Heart right ventricle (tissue), 16 donors: Measurements from ENCODE around the gene GPRIN1. TPM values are rescaled to one million over a fixed set of nuclear protein-coding genes. Genes with fewer than 3 reads are reported as not detected.
A peak's percentile ranks its signal among the peaks of the same experiment; 100 is the strongest.

Experiments
- ATAC-seq, 8 donors: fragments of 200-7000 bp; cut with Tn5 transposase; one replicate each; pipeline ENCODE4 v1.9.1; 2020; ENCODE audit warnings: mild to moderate bottlenecking in 8 of 8, moderate library complexity in 8 of 8, moderate number of reproducible peaks in 1 of 8
- DNase-seq, 2 donors: peaks; one replicate each; pipeline ENCODE4 v3.0.0-alpha.2; 2020
- H3K27ac ChIP-seq, 10 donors: fragments of 200-600 bp; sonication (generic) in 2 of 10; one replicate each; pipeline versions ENCODE4 v1.5.0 to v1.8.0; 2020 to 2022; ENCODE audit warnings: mild to moderate bottlenecking in 3 of 10
- H3K27me3 ChIP-seq, 7 donors: fragments of 200-600 bp; one replicate each; pipeline ENCODE4 v1.8.0; 2021 to 2022; ENCODE audit warnings: mild to moderate bottlenecking in 2 of 7
- H3K36me3 ChIP-seq, 9 donors: fragments of 200-600 bp; sonication (generic) in 1 of 9; one replicate each; pipeline versions ENCODE4 v1.5.0 to v1.8.0; 2020 to 2022; ENCODE audit warnings: mild to moderate bottlenecking in 2 of 9
- H3K4me1 ChIP-seq, 9 donors: fragments of 200-600 bp; sonication (generic) in 1 of 9; one replicate each; pipeline versions ENCODE4 v1.5.0 to v1.8.0; 2020 to 2022; ENCODE audit warnings: mild to moderate bottlenecking in 4 of 9
- H3K4me3 ChIP-seq, 10 donors: fragments of 200-600 bp; sonication (generic) in 2 of 10; one replicate each; pipeline versions ENCODE4 v1.5.0 to v1.8.0; 2020 to 2022; ENCODE audit warnings: mild to moderate bottlenecking in 7 of 10, moderate library complexity in 2 of 10
- H3K9me3 ChIP-seq, 11 donors: fragments of 200-600 bp in 10 of 11; sonication (generic) in 2 of 11; one replicate each; pipeline versions ENCODE4 v1.5.0 to v1.8.0; 2013 to 2022; ENCODE audit warnings: mild to moderate bottlenecking in 2 of 11, control low read depth in 1 of 11, moderate library complexity in 1 of 11
- WGBS, 2 donors: extraction: QIAGEN DNeasy Blood & Tissue Kit; methylation state at CpG; one replicate each; pipeline ENCODE4 v1.1.7; 2013; ENCODE audit warnings: inconsistent platforms in 1 of 2; 5-methylcytosine and 5-hydroxymethylcytosine counted together
- intact Hi-C, 10 donors: fragments of 100-400 bp; cut with DNase I; formaldehyde crosslinking; loops; one replicate each; pipeline versions ENCODE4 v1.11.1 to v1.14.2; 2022
- long read RNA-seq, 3 donors: library from polyadenylated mRNA; unstranded; transcript quantifications; one replicate each; pipeline ENCODE4 v2.0.0, GENCODE V29; 2020 to 2021
- polyA plus RNA-seq, 2 donors: library from polyadenylated mRNA; stranded (reverse); fragments of 200-250 nt; gene quantifications; one replicate each; pipeline ENCODE4 v1.2.3, GENCODE V29; 2013
- total RNA-seq, 10 donors: library from RNA; stranded (reverse); fragmentation: NEBNext Ultra II Directional in 3 of 10; extraction: Animal tissue kit (Norgen Biotek cat#: 25700) in 3 of 10; gene quantifications; one replicate each; pipeline versions ENCODE4 v1.2.1 to v1.2.4, GENCODE V29; 2021 to 2023
- TF ChIP-seq, protein P1 (sequence below), 9 donors: fragments of 200-600 bp; sonication (generic) in 2 of 9; IDR thresholded peaks; one replicate each; pipeline versions ENCODE4 v1.5.0 to v1.8.0; 2021 to 2022; ENCODE audit warnings: antibody characterized with exemption in 9 of 9, mild to moderate bottlenecking in 5 of 9, moderate library complexity in 1 of 9
- donor health status: Arrhythmogenic right ventricular cardiomyopathy.
- donor health status: ischemic (EF 13 %, LVEDD 7.1; RV severe dilation, severe dysfunction).
- donor health status: healthy with polysubstance abuse.
- donor health status: DM: no; HTN: yes; CAD: no.
- donor health status: DM: no; HTN: no; CAD: no.
- donor health status: ischemic (EF 25% LVEDD 6.9; RV normal size, moderate dysfunction).
- donor health status: ischemic (EF 25% LVEDD 5.7; RV mildly dilated, moderate dysfunction).
- donor health status: healthy.
- donor health status: DM: yes; HTN: yes; CAD: no.
- donor health status: Ischemic cardiomyopathy.
- donor health status: ischemic (EF 35%, LVEDD 5.7; RV mildly dilated, moderate dysfunction).
- donor health status: nonischemic (EF 11% LVEDD 7.7; RV severe dilation, severe dysfunction).
- donor health status: DM: yes; HTN: yes; CAD: no.
- donor health status: PGD.
- donor health status: ischemic (EF 29% LVEDD 5.4; RV normal size, mild dysfunction).
- donor health status: nonischemic (EF 23%, LVEDD 6.1; RV moderate dilation, normal function).

Gene GPRIN1
- total RNA-seq (1 to 10 TPM in 1 of 10 donors, under 1 TPM in 9; 0.06 to 1.0 (median 0.38) TPM), polyA plus RNA-seq (under 1 TPM; 0.22 to 0.26 TPM)
- long read RNA-seq, donor 1, partial matches to known transcripts: 2 of 2 reads
- long read RNA-seq, donor 1, other reads (novel, unspliced or antisense): 0 of 2 reads
- long read RNA-seq, donor 2: 0 reads
- long read RNA-seq, donor 3: 0 reads

GRCh38 chr5:176609724-176610434, at the start of gene GPRIN1:
Gene GPRIN1 (minus strand): TSS chr5:176610156. CDS start chr5:176599834, 10,322 bp downstream.
- peak; percentile 61 to 88 (median 78) for ATAC-seq
- Histone ChIP-seq H3K36me3 (no peaks in the 10 kb centered on the region), H3K9me3 (no peaks in the 10 kb centered on the region), H3K4me1 (peaks cover 0 to 16% (median 8%) of the 10 kb centered on the region in 9 donors), H3K27ac (peak within 1 kb of the TSS in 2 of 10 donors; percentile 22 to 40), H3K4me3 (peak within 1 kb of the TSS; percentile 37 to 72 (median 57)), H3K27me3 (peaks cover 0 to 60% (median 21%) of the 10 kb centered on the region in 7 donors)
- TF ChIP-seq, protein P1, sequence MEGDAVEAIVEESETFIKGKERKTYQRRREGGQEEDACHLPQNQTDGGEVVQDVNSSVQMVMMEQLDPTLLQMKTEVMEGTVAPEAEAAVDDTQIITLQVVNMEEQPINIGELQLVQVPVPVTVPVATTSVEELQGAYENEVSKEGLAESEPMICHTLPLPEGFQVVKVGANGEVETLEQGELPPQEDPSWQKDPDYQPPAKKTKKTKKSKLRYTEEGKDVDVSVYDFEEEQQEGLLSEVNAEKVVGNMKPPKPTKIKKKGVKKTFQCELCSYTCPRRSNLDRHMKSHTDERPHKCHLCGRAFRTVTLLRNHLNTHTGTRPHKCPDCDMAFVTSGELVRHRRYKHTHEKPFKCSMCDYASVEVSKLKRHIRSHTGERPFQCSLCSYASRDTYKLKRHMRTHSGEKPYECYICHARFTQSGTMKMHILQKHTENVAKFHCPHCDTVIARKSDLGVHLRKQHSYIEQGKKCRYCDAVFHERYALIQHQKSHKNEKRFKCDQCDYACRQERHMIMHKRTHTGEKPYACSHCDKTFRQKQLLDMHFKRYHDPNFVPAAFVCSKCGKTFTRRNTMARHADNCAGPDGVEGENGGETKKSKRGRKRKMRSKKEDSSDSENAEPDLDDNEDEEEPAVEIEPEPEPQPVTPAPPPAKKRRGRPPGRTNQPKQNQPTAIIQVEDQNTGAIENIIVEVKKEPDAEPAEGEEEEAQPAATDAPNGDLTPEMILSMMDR (IDR thresholded peaks at IDR 0.05): peak in 6 of 9 donors; percentile 15 to 56 (median 40)
- 0 to 1% methylated on average over 80 to 100 of the region's 101 CpGs for WGBS, 2 donors
- intact Hi-C loops: no loop called here
- peak; percentile 20 to 66 for DNase-seq

GRCh38 chr5:176659512-176659839, 49.5 kb upstream of the GPRIN1 start:
- TF ChIP-seq, protein P1 (IDR thresholded peaks at IDR 0.05): no peak
- no peak for DNase-seq
- H3K9me3 ChIP-seq: no peaks in the 10 kb centered on the region
- H3K4me1 ChIP-seq: peaks cover 0 to 28% (median 14%) of the 10 kb centered on the region in 9 donors
- H3K27ac ChIP-seq: peak overlapping the region in 1 of 10 donors; percentile 63
- peaks cover 0 to 32% (median 4%) of the 10 kb centered on the region in 9 donors for H3K36me3 ChIP-seq
- no peak overlapping the region for H3K4me3 ChIP-seq
- H3K27me3 ChIP-seq: peaks cover 0 to 28% (median 20%) of the 10 kb centered on the region in 7 donors
- WGBS, 2 donors: 81 to 84% methylated on average over 7 of the region's 7 CpGs
- ATAC-seq: no peak
- intact Hi-C loops: loop anchor here in 8 of 10 donors (2.0 to 10.0 kb wide), 5 partner anchors 155 to 453 kb away; partner anchors contain the start of gene UNC5A (in 1 of the 8)

- H3K4me3 ChIP-seq: peak overlapping the region in 4 of 10 donors; percentile 8 to 29 (median 16)
- no peaks in the 10 kb centered on the region for H3K9me3 ChIP-seq
- DNase-seq (no peak), ATAC-seq (peak in 6 of 8 donors; percentile 20 to 57 (median 42))
- peaks cover 0 to 23% (median 16%) of the 10 kb centered on the region in 7 donors for H3K27me3 ChIP-seq
- H3K27ac ChIP-seq: peak overlapping the region in 4 of 10 donors; percentile 13 to 63 (median 33)
- intact Hi-C loops: loop anchor here in 8 of 10 donors (2.0 to 10.0 kb wide), 5 partner anchors 156 to 454 kb away; partner anchors contain the start of gene UNC5A (in 1 of the 8)
- 60 to 66% methylated on average over 11 of the region's 11 CpGs for WGBS, 2 donors
- H3K36me3 ChIP-seq: peaks cover 0 to 38% (median 5%) of the 10 kb centered on the region in 9 donors
- H3K4me1 ChIP-seq: peaks cover 0 to 28% (median 14%) of the 10 kb centered on the region in 9 donors
- TF ChIP-seq, protein P1 (IDR thresholded peaks at IDR 0.05): no peak
These were observed 49.0 kb upstream of the GPRIN1 start for GRCh38 chr5:176658817-176659511.
